Uterus (tissue), 4 donors: Measurements from ENCODE around the gene RHBDL2. TPM values are rescaled to one million over a fixed set of nuclear protein-coding genes. Genes with fewer than 3 reads are reported as not detected.
A peak's percentile ranks its signal among the peaks of the same experiment; 100 is the strongest.
"Not testable (repeated sequence)": the region's sequence is repeated elsewhere in the genome, so short reads cannot be mapped to it uniquely, and the experiment has no call there.

Experiments used
- DNase-seq, 2 donors: peaks; one replicate each; pipeline ENCODE4 v3.0.0-alpha.2; 2019 to 2020
- H3K27ac ChIP-seq, 2 donors: fragments of 200-600 bp; sonication (generic); 1 replicate in 1 of 2; 2 replicates in 1 of 2; pipeline ENCODE4 v1.5.1; 2016 to 2018
- H3K27me3 ChIP-seq, 2 donors: fragments of 200-600 bp; sonication (generic); one replicate each; pipeline ENCODE4 v1.5.1; 2018 to 2019; ENCODE audit warnings: control low read depth in 1 of 2
- H3K36me3 ChIP-seq, 2 donors: fragments of 200-600 bp; sonication (generic); one replicate each; pipeline ENCODE4 v1.5.1; 2019; ENCODE audit warnings: control low read depth in 1 of 2
- H3K4me1 ChIP-seq, 2 donors: fragments of 200-600 bp; sonication (generic); one replicate each; pipeline ENCODE4 v1.5.1; 2018 to 2019; ENCODE audit warnings: control low read depth in 1 of 2
- H3K4me3 ChIP-seq, 2 donors: fragments of 200-600 bp; sonication (generic); 1 replicate in 1 of 2; 2 replicates in 1 of 2; pipeline ENCODE4 v1.5.1; 2018 to 2019; ENCODE audit warnings: mild to moderate bottlenecking in 1 of 2
- H3K9me3 ChIP-seq, 2 donors: fragments of 200-600 bp; sonication (generic); one replicate each; pipeline ENCODE4 v1.5.1; 2019; ENCODE audit warnings: control low read depth in 1 of 2
- CTCF ChIP-seq, 4 experiments: fragments of 200-600 bp in 2 of 4; fragments of 450-650 bp in 2 of 4; sonication (generic) in 2 of 4; IDR thresholded peaks; one replicate each; pipeline ENCODE4 v1.5.1; 2016 to 2019; ENCODE audit warnings: antibody characterized with exemption in 4 of 4, mild to moderate bottlenecking in 2 of 4, moderate library complexity in 1 of 4
- POLR2A ChIP-seq, 2 donors: fragments of 450-650 bp; IDR thresholded peaks; one replicate each; pipeline ENCODE4 v1.6.1; 2016; ENCODE audit warnings: antibody characterized with exemption in 2 of 2, mild to moderate bottlenecking in 1 of 2, moderate library complexity in 1 of 2
- intact Hi-C: fragments of 100-400 bp; cut with DNase I; formaldehyde crosslinking; loops from one replicate; pipeline ENCODE4 v1.15.1; 2023; ENCODE audit warnings: low total_unique reads
- total RNA-seq, 4 donors: library from RNA; depleted of rRNA in 3 of 4; stranded (reverse); fragments of >200 nt in 3 of 4; gene quantifications; one replicate each; pipeline versions ENCODE4 v1.1.0 to v1.2.4, GENCODE V29; 2014 to 2023
- donor health status: DM: yes; HTN: yes; CAD: no.

Gene RHBDL2
- 1 to 10 TPM in 1 of 4 donors, not detected in 3; 1.2 TPM for total RNA-seq

DNA sequence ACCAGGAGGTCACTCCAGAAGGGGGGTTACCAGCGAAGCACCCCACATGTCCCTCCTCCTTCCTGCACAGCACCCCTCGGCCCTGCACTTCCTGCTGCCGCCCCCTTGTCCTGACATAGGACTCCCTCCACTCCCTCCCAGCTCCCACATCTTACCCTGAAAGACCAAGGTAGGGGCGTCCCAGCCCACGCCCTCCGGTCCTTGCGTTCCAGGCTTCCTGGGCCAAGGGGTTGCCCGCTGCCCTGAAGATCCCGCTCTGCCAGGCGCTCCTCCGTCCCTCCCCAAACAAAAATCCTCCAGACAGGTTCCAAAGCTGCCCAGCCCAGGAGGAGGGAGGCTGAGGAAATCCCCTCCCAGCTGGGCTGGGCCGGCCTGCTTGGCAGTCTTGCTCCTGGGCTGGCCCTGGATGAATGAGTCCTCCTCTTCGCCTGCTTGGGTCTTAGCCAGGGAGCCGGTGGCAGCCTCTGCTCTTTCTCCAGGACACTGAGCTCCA lies at the start of gene RHBDL2:
Gene RHBDL2, minus strand, starts transcription at position 304 of the 493 bp plus-strand sequence. CDS start 22,618 bp downstream, outside the sequence.
- DNase-seq = peak; percentile 17 to 39
- Histone ChIP-seq H3K9me3 (no peaks in the 10 kb centered on the region), H3K27ac (no peak within 1 kb of the TSS), H3K4me3 (peak within 1 kb of the TSS; percentile 22 to 31), H3K4me1 (no peaks in the 10 kb centered on the region), H3K27me3 (no peaks in the 10 kb centered on the region), H3K36me3 (no peaks in the 10 kb centered on the region)
- intact Hi-C loops = no loop called here
- TF ChIP-seq POLR2A (IDR thresholded peaks at IDR 0.05) = no peak
- no peak for TF ChIP-seq CTCF (IDR thresholded peaks at IDR 0.05)

- Histone ChIP-seq H3K4me1 (no peaks in the 10 kb centered on the region), H3K36me3 (no peaks in the 10 kb centered on the region), H3K27me3 (no peaks in the 10 kb centered on the region), H3K4me3 (peak within 1 kb of the TSS; percentile 77 to 99), H3K9me3 (no peaks in the 10 kb centered on the region), H3K27ac (peak within 1 kb of the TSS; percentile 91 to 92)
- intact Hi-C loops = no loop called here
- TF ChIP-seq CTCF (IDR thresholded peaks at IDR 0.05) (peak in 3 of 4 experiments; percentile 27 to 41 (median 36)), POLR2A (IDR thresholded peaks at IDR 0.05) (peak; percentile 88 to 98)
- DNase-seq = peak; percentile 97 to 99
Observed at GRCh38 chr1:38990738-38991637, 49.4 kb upstream of the RHBDL2 start, which contains the start of gene AKIRIN1. AKIRIN1 (plus strand) TSS chr1:38991276; CDS start chr1:38991381, 105 bp downstream.

DNA sequence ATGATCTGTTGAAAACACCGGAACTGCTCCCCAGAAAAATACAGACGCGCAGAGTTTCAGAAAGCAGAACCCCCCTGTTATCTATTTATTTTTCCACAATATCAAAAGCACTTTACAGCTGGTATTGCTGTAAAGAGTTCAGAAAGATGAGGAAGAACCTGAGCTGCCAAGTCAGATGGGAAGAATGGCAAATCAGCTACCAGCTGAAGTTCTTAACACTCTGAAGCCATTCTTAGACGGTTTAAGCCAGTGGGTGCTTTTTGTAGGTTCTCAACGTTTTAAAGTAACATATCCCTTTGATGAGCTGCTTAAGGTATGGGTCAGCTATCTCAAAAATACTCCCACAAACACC lies 48.7 kb upstream of the RHBDL2 start:
- intact Hi-C loops = no loop called here
- no peak for TF ChIP-seq POLR2A (IDR thresholded peaks at IDR 0.05)
- TF ChIP-seq CTCF (IDR thresholded peaks at IDR 0.05) = no peak

GRCh38 chr1:38989979-38990378 lies 48.3 kb upstream of the RHBDL2 start:
- Histone ChIP-seq H3K4me1 (no peaks in the 10 kb centered on the region), H3K36me3 (no peaks in the 10 kb centered on the region), H3K4me3 (no peak overlapping the region), H3K27me3 (no peaks in the 10 kb centered on the region), H3K27ac (peak overlapping the region; percentile 91 to 92), H3K9me3 (no peaks in the 10 kb centered on the region)
- DNase-seq = no peak
- TF ChIP-seq POLR2A (IDR thresholded peaks at IDR 0.05) = no peak
- TF ChIP-seq CTCF (IDR thresholded peaks at IDR 0.05) = no peak
- intact Hi-C loops = no loop called here

More for the DNA sequence above, 48.7 kb upstream of the RHBDL2 start:
- peak overlapping the region; percentile 77 to 99 for H3K4me3 ChIP-seq
- H3K36me3 ChIP-seq = no peaks in the 10 kb centered on the region
- peak overlapping the region; percentile 91 to 92 for H3K27ac ChIP-seq
- no peak for DNase-seq
- no peaks in the 10 kb centered on the region for H3K9me3 ChIP-seq
- no peaks in the 10 kb centered on the region for H3K4me1 ChIP-seq
- H3K27me3 ChIP-seq = no peaks in the 10 kb centered on the region

DNA sequence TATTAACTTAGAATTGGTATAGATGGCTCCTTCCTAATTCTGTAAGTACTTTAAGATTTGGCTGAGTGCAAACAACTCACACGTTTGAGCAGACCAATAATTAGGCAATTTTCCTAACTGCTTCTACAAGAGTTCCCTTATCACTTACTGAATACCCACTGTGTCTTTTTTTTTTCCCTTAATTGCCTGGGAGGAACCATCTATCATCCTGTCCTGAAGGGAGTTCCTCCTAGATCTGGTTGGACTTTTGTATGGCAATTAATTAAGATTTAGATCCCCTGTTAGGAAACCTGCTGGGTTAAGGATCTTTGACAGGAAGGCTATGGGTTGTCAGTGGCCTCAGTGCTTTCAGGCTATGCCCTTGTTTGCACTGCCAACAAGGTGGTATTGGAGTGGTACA lies 37.8 kb upstream of the RHBDL2 start:
- H3K36me3 ChIP-seq, intact Hi-C loops, DNase-seq, H3K4me1 ChIP-seq, H3K9me3 ChIP-seq, H3K27ac ChIP-seq, H3K4me3 ChIP-seq, H3K27me3 ChIP-seq: not testable (repeated sequence)

GRCh38 chr1:38978245-38978542 lies 36.6 kb upstream of the RHBDL2 start:
- intact Hi-C loops, H3K9me3 ChIP-seq: not testable (repeated sequence)

DNA sequence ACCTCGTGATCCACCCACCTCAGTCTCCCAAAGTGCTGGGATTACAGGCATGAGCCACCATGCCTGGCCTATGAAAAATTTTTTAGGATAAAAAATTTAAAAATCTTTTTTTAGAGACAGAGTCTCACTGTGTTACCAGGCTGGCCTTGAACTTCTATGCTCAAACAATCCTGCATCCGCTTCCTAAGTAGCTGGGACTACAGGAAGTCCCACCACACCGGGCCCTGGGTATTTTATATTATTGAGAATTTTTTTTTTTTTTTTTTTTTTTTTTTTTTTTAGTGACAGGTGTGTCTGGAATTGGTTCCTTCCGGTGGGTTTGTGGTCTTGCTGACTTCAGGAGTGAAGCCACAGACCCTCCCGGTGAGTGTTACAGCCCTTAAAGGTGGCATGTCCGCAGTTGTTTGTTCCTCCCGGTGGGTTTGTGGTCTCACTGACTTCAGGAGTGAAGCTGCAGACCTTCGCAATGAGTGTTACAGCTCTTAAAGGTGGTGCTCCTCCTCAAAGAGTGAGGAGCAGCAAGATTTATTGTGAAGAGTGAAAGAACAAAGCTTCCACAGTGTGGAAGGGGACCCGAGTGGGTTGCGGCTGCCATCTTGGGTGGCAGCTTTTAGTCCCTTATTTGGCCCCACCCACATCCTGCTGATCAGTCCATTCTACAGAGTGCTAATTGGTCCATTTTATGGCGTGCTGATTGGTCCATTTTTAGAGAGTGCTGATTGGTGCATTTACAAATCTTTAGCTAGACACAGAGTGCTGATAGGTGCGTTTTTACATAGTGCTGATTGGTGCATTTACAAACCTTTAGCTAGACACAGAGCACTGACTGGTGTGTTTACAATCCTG lies 36.0 kb upstream of the RHBDL2 start:
- H3K4me3 ChIP-seq, H3K36me3 ChIP-seq, H3K4me1 ChIP-seq, intact Hi-C loops, H3K27me3 ChIP-seq, H3K9me3 ChIP-seq, H3K27ac ChIP-seq, DNase-seq: not testable (repeated sequence)

More at GRCh38 chr1:38978245-38978542, 36.6 kb upstream of the RHBDL2 start:
- not testable (repeated sequence) for H3K36me3 ChIP-seq, H3K4me3 ChIP-seq, H3K4me1 ChIP-seq, H3K27me3 ChIP-seq, DNase-seq, H3K27ac ChIP-seq
